ENCODE measurements around the gene WDR93. TPM values are rescaled to one million over a fixed set of nuclear protein-coding genes. Genes with fewer than 3 reads are reported as not detected.
A peak's percentile ranks its signal among the peaks of the same experiment; 100 is the strongest.

Gene WDR93
- total and polyA plus RNA-seq, 2 donors (not counting 1 experiment from before 2014, with no cell fraction given): 0.12 TPM; not detected in 1

GRCh38 chr15:89783861-89784685 lies 93.5 kb downstream of the WDR93 start:
- no peak for DNase-seq
- H3K4me3 Mint-ChIP-seq: peak overlapping the region; percentile 13
- H3K4me1 ChIP-seq (ENCODE audit: control insufficient read depth in 2 of 2, insufficient read depth in 2 of 2, low read length in 2 of 2): peaks cover 10 to 39% of the 10 kb centered on the region in 2 donors
- H3K9me3 ChIP-seq (ENCODE audit: control extremely low read depth in 1 of 3, control insufficient read depth in 2 of 3, insufficient read depth in 1 of 3, low read length in 2 of 3): peaks cover 3 to 8% (median 7%) of the 10 kb centered on the region in 3 donors
- 94% methylated on average over 12 of the region's 15 CpGs for WGBS (ENCODE audit: insufficient coverage)
- H3K36me3 ChIP-seq (replicated peaks in 1 of 2; ENCODE audit: control extremely low read depth in 1 of 2, control insufficient read depth in 1 of 2, extremely low read depth in 1 of 2, insufficient read depth in 2 of 2, low read length in 1 of 2): no peaks in the 10 kb centered on the region
- no peaks in the 10 kb centered on the region for H3K79me2 ChIP-seq (ENCODE audit: control insufficient read depth, insufficient read depth, low read length)
- peaks cover 8% of the 10 kb centered on the region for H3K27me3 Mint-ChIP-seq
- H4K20me1 ChIP-seq (ENCODE audit: control insufficient read depth, insufficient read depth, low read length, poor library complexity, severe bottlenecking): no peaks in the 10 kb centered on the region
- no peak overlapping the region for H3K27ac Mint-ChIP-seq
- no peak overlapping the region for H3K9ac ChIP-seq (ENCODE audit: low read length)
- H3K9me3 Mint-ChIP-seq (ENCODE audit: insufficient read depth): peaks cover 4% of the 10 kb centered on the region
- no peak for ATAC-seq (ENCODE audit: low read depth)
- H3K27ac ChIP-seq (ENCODE audit: low read length in 2 of 2): no peak overlapping the region
- intact Hi-C loops (cut with micrococcal nuclease): no loop called here
- no peak for TF ChIP-seq EZH2 (IDR thresholded peaks at IDR 0.05; ENCODE audit: borderline replicate concordance, insufficient read depth, low read depth, low read length, poor library complexity, severe bottlenecking)
- no peak for TF ChIP-seq CTCF (IDR thresholded peaks at IDR 0.05)
- H3K27me3 ChIP-seq (replicated peaks in 1 of 4; ENCODE audit: control extremely low read depth in 1 of 4, control insufficient read depth in 3 of 4, insufficient read depth in 4 of 4, low read length in 3 of 4): peaks cover 0 to 8% (median 0%) of the 10 kb centered on the region in 4 experiments
- peak overlapping the region; percentile 8 for H3K4me2 ChIP-seq (replicated peaks; ENCODE audit: low read depth, low read length, poor library complexity, severe bottlenecking)
- ChIA-PET CTCF (interaction anchor here (1.5 kb wide), 1 partner anchor 91 kb away, joined by 4 read pairs; no protein-coding TSS in a partner anchor), POLR2A (no interaction called here)
- H3K4me3 ChIP-seq (ENCODE audit: control extremely low read depth in 1 of 5, extremely low read depth in 1 of 5, insufficient read depth in 1 of 5, low read depth in 2 of 5, low read length in 4 of 5): no peak overlapping the region
- H3K4me1 Mint-ChIP-seq: peaks cover 33% of the 10 kb centered on the region
- no peak overlapping the region for H2AFZ ChIP-seq (ENCODE audit: insufficient read depth, low read depth, low read length, poor library complexity, severe bottlenecking)

- H3K4me3 Mint-ChIP-seq: no peak overlapping the region
These were observed 94.0 kb downstream of the WDR93 start for GRCh38 chr15:89784686-89784960.

More at GRCh38 chr15:89784686-89784960, 94.0 kb downstream of the WDR93 start:
- H3K27me3 ChIP-seq (replicated peaks in 1 of 4; ENCODE audit: control extremely low read depth in 1 of 4, control insufficient read depth in 3 of 4, insufficient read depth in 4 of 4, low read length in 3 of 4): peaks cover 0 to 8% (median 0%) of the 10 kb centered on the region in 4 experiments
- ChIA-PET POLR2A (no interaction called here), CTCF (no interaction called here)
- peaks cover 10 to 39% of the 10 kb centered on the region in 2 donors for H3K4me1 ChIP-seq (ENCODE audit: control insufficient read depth in 2 of 2, insufficient read depth in 2 of 2, low read length in 2 of 2)
- no peak overlapping the region for H3K27ac ChIP-seq (ENCODE audit: low read length in 2 of 2)
- H3K4me3 ChIP-seq (ENCODE audit: control extremely low read depth in 1 of 5, extremely low read depth in 1 of 5, insufficient read depth in 1 of 5, low read depth in 2 of 5, low read length in 4 of 5): no peak overlapping the region
- Mint-ChIP-seq H3K4me1 (peaks cover 33% of the 10 kb centered on the region), H3K27me3 (peaks cover 8% of the 10 kb centered on the region), H3K9me3 (ENCODE audit: insufficient read depth) (peaks cover 4% of the 10 kb centered on the region), H3K27ac (no peak overlapping the region)
- ATAC-seq (ENCODE audit: low read depth): no peak
- peak overlapping the region; percentile 8 for H3K4me2 ChIP-seq (replicated peaks; ENCODE audit: low read depth, low read length, poor library complexity, severe bottlenecking)
- DNase-seq: no peak
- H3K9me3 ChIP-seq (ENCODE audit: control extremely low read depth in 1 of 3, control insufficient read depth in 2 of 3, insufficient read depth in 1 of 3, low read length in 2 of 3): peaks cover 3 to 8% (median 7%) of the 10 kb centered on the region in 3 donors
- intact Hi-C loops (cut with micrococcal nuclease): no loop called here
- no peak overlapping the region for H2AFZ ChIP-seq (ENCODE audit: insufficient read depth, low read depth, low read length, poor library complexity, severe bottlenecking)
- no peak overlapping the region for H3K9ac ChIP-seq (ENCODE audit: low read length)
- H4K20me1 ChIP-seq (ENCODE audit: control insufficient read depth, insufficient read depth, low read length, poor library complexity, severe bottlenecking): no peaks in the 10 kb centered on the region
- TF ChIP-seq CTCF (IDR thresholded peaks at IDR 0.05): no peak
- TF ChIP-seq EZH2 (IDR thresholded peaks at IDR 0.05; ENCODE audit: borderline replicate concordance, insufficient read depth, low read depth, low read length, poor library complexity, severe bottlenecking): no peak
- no peaks in the 10 kb centered on the region for H3K36me3 ChIP-seq (replicated peaks in 1 of 2; ENCODE audit: control extremely low read depth in 1 of 2, control insufficient read depth in 1 of 2, extremely low read depth in 1 of 2, insufficient read depth in 2 of 2, low read length in 1 of 2)
- H3K79me2 ChIP-seq (ENCODE audit: control insufficient read depth, insufficient read depth, low read length): no peaks in the 10 kb centered on the region
- WGBS (ENCODE audit: insufficient coverage): 82% methylated on average over 7 of the region's 7 CpGs
